Esophagus squamous epithelium (tissue), 5 donors: ENCODE measurements around the gene ST6GAL1. TPM values are rescaled to one million over a fixed set of nuclear protein-coding genes. Genes with fewer than 3 reads are reported as not detected.

ENCODE experiments used
- DNase-seq: peaks from one replicate; lab custom pipeline; 2025; lab: John Stamatoyannopoulos, UW
- H3K27ac ChIP-seq, 4 donors: fragments of 200-600 bp; sonication (generic); one replicate each; pipeline ENCODE4 v1.5.1; 2016 to 2019; ENCODE audit warnings: mild to moderate bottlenecking in 1 of 4
- H3K27me3 ChIP-seq, 4 donors: fragments of 200-600 bp; sonication (generic); 1 replicate in 3 of 4; 2 replicates in 1 of 4; pipeline versions ENCODE4 v1.5.1 to v1.6.0; 2017 to 2021; ENCODE audit warnings: antibody characterized with exemption in 1 of 4
- H3K36me3 ChIP-seq, 3 donors: fragments of 200-600 bp; sonication (generic); one replicate each; pipeline ENCODE4 v1.5.1; 2016 to 2019
- H3K4me1 ChIP-seq, 3 donors: fragments of 200-600 bp; sonication (generic); one replicate each; pipeline ENCODE4 v1.5.1; 2017 to 2019
- H3K4me3 ChIP-seq, 4 donors: fragments of 200-600 bp; sonication (generic); 1 replicate in 3 of 4; 2 replicates in 1 of 4; pipeline ENCODE4 v1.5.1; 2016 to 2019; ENCODE audit warnings: mild to moderate bottlenecking in 2 of 4, moderate library complexity in 1 of 4
- H3K9me3 ChIP-seq, 3 donors: fragments of 200-600 bp; sonication (generic); one replicate each; pipeline ENCODE4 v1.5.1; 2016 to 2019
- POLR2A ChIP-seq, 4 donors: fragments of 450-650 bp; IDR thresholded peaks; one replicate each; pipeline ENCODE4 v1.6.1; 2017; ENCODE audit warnings: antibody characterized with exemption in 4 of 4, mild to moderate bottlenecking in 4 of 4, moderate library complexity in 3 of 4
- WGBS, 2 donors: methylation state at CpG; one replicate each; pipeline ENCODE4 v1.1.5; 2018; 5-methylcytosine and 5-hydroxymethylcytosine counted together
- intact Hi-C: fragments of 100-400 bp; cut with DNase I; formaldehyde crosslinking; loops from one replicate; pipeline ENCODE4 v1.15.0; 2022
- total RNA-seq, 4 donors: library from RNA; depleted of rRNA; stranded (reverse); fragments of >200 nt; gene quantifications; one replicate each; pipeline ENCODE4 v1.1.0, GENCODE V29; 2016
- TF ChIP-seq, protein P1 (sequence below), 6 experiments: fragments of 450-650 bp in 4 of 6; fragments of 200-600 bp in 2 of 6; sonication (generic) in 2 of 6; IDR thresholded peaks; one replicate each; pipeline ENCODE4 v1.5.1; 2016 to 2019; ENCODE audit warnings: antibody characterized with exemption in 6 of 6, mild to moderate bottlenecking in 4 of 6, moderate library complexity in 4 of 6
- donor health status: DM: yes; HTN: yes; CAD: no.

The ST6GAL1 gene
- total RNA-seq, 4 donors from 2014 or later: 6.0 to 44.2 (median 15.2) TPM

DNA sequence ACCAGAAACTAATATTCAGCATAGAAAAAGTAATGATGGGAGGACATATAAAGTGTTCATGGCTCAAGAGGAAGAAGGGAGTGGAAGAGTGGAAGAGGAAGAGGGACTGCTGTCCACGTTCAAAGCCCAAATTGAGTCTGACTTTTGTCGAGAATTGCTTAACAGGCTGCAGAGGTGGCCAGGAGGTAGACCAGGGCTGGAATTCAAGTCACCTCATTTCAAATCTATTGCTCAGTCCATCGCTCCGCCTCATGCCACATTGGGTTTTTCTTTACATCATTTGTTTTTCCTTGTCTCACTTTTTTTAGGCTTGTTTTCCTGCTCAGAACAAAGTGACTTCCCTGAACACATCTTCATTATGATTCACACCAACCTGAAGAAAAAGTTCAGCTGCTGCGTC lies 112.0 kb downstream of the ST6GAL1 start:
- WGBS, 2 donors: 74 to 90% methylated on average over 5 of the region's 5 CpGs
- Histone ChIP-seq H3K27ac (peak overlapping the region in 2 of 4 donors; percentile 23 to 30), H3K4me1 (peaks cover 0 to 27% (median 9%) of the 10 kb centered on the region in 3 donors)

DNA sequence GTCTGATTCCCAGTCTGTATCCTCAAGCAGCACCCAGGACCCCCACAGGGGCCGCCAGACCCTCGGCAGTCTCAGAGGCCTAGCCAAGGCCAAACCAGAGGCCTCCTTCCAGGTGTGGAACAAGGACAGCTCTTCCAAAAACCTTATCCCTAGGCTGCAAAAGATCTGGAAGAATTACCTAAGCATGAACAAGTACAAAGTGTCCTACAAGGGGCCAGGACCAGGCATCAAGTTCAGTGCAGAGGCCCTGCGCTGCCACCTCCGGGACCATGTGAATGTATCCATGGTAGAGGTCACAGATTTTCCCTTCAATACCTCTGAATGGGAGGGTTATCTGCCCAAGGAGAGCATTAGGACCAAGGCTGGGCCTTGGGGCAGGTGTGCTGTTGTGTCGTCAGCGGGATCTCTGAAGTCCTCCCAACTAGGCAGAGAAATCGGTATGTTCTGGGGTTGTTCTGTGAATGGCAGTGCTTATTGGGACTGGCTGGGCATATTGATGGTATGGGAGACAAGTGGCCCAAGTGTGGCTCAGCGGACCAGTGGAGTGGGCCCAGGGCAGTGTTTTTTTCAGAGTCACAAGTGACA lies 112.6 kb downstream of the ST6GAL1 start:
- H3K4me1 ChIP-seq: peaks cover 0 to 27% (median 9%) of the 10 kb centered on the region in 3 donors
- 72 to 86% methylated on average over 4 to 5 of the region's 8 CpGs for WGBS, 2 donors
- no peaks in the 10 kb centered on the region for H3K27me3 ChIP-seq
- no peak for DNase-seq
- TF ChIP-seq POLR2A (IDR thresholded peaks at IDR 0.05): no peak
- TF ChIP-seq, protein P1, sequence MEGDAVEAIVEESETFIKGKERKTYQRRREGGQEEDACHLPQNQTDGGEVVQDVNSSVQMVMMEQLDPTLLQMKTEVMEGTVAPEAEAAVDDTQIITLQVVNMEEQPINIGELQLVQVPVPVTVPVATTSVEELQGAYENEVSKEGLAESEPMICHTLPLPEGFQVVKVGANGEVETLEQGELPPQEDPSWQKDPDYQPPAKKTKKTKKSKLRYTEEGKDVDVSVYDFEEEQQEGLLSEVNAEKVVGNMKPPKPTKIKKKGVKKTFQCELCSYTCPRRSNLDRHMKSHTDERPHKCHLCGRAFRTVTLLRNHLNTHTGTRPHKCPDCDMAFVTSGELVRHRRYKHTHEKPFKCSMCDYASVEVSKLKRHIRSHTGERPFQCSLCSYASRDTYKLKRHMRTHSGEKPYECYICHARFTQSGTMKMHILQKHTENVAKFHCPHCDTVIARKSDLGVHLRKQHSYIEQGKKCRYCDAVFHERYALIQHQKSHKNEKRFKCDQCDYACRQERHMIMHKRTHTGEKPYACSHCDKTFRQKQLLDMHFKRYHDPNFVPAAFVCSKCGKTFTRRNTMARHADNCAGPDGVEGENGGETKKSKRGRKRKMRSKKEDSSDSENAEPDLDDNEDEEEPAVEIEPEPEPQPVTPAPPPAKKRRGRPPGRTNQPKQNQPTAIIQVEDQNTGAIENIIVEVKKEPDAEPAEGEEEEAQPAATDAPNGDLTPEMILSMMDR (IDR thresholded peaks at IDR 0.05): no peak
- peak overlapping the region in 2 of 4 donors; percentile 7 to 30 for H3K27ac ChIP-seq
- H3K9me3 ChIP-seq: no peaks in the 10 kb centered on the region
- H3K36me3 ChIP-seq: peaks cover 0 to 37% (median 0%) of the 10 kb centered on the region in 3 donors
- intact Hi-C loops: no loop called here
- no peak overlapping the region for H3K4me3 ChIP-seq

More for the DNA sequence above, 112.0 kb downstream of the ST6GAL1 start:
- no peak for DNase-seq
- peaks cover 0 to 37% (median 0%) of the 10 kb centered on the region in 3 donors for H3K36me3 ChIP-seq
- no peak for TF ChIP-seq POLR2A (IDR thresholded peaks at IDR 0.05)
- TF ChIP-seq, protein P1 (IDR thresholded peaks at IDR 0.05): no peak
- no peaks in the 10 kb centered on the region for H3K27me3 ChIP-seq
- H3K4me3 ChIP-seq: no peak overlapping the region
- intact Hi-C loops: no loop called here
- no peaks in the 10 kb centered on the region for H3K9me3 ChIP-seq

DNA sequence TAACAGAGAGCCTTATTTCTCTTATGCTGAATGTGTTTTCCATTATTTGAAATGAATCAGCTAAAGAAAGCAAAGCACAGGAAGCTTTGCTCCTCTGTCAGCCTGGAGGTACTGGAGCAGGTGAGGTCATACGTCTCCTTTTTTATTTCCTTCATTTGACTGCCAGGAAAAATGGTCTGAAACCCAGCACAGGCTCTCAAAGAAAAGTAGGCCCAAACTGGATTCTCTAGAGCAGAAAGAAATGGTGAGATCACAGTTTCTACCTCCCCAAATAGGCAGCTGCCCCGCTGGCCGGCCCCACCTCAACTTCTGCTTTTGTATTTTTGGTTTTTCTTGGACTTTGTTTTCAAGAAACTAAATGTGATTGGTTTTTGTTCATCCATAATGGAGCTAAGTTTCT lies 113.9 kb downstream of the ST6GAL1 start:
- Histone ChIP-seq H3K27me3 (no peaks in the 10 kb centered on the region), H3K36me3 (peaks cover 0 to 29% (median 0%) of the 10 kb centered on the region in 3 donors), H3K27ac (peak overlapping the region in 2 of 4 donors; percentile 26 to 51), H3K9me3 (no peaks in the 10 kb centered on the region), H3K4me1 (peaks cover 0 to 27% (median 9%) of the 10 kb centered on the region in 3 donors), H3K4me3 (no peak overlapping the region)
- TF ChIP-seq POLR2A (IDR thresholded peaks at IDR 0.05): no peak
- TF ChIP-seq, protein P1 (IDR thresholded peaks at IDR 0.05): no peak
- 55 to 65% methylated on average over 3 of the region's 3 CpGs for WGBS, 2 donors
- intact Hi-C loops: no loop called here
- no peak for DNase-seq

DNA sequence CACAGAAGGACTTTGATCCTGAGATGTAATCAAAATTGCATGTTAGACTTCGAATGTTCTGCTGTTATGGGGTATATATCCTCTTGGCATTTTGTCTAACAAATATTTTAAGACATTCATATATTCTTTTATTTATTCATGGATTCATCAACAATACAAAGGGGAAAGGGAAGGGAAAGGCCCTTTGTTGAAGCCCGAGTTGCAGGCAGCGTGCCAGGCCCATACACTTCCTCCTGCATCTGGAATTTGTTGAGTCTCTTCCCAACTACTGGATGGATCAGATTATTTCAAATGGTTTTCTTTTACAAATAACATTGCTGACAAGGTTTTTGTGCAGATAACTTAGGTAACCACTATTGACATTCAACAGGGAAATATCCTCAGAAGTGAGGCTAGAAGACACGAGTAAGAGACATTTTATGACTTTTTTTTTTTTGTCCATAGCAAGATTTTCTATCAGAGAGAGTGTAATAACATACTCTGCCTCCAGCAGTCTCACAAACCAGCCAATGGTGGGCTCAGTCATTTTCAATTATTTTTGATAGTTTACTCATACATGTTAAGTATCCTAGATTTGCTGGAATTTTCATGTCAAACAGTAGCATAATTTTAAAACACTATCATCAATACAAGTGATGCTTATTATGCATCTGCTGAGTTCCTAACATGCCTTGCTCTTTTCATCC lies 114.7 kb downstream of the ST6GAL1 start:
- Histone ChIP-seq H3K9me3 (no peaks in the 10 kb centered on the region), H3K27ac (peak overlapping the region in 1 of 4 donors; percentile 51), H3K27me3 (no peaks in the 10 kb centered on the region), H3K4me3 (no peak overlapping the region), H3K4me1 (peaks cover 0 to 27% (median 9%) of the 10 kb centered on the region in 3 donors), H3K36me3 (peaks cover 0 to 21% (median 0%) of the 10 kb centered on the region in 3 donors)
- intact Hi-C loops: no loop called here
- TF ChIP-seq POLR2A (IDR thresholded peaks at IDR 0.05): no peak
- 43 to 51% methylated on average over 4 of the region's 4 CpGs for WGBS, 2 donors
- DNase-seq: no peak

DNA sequence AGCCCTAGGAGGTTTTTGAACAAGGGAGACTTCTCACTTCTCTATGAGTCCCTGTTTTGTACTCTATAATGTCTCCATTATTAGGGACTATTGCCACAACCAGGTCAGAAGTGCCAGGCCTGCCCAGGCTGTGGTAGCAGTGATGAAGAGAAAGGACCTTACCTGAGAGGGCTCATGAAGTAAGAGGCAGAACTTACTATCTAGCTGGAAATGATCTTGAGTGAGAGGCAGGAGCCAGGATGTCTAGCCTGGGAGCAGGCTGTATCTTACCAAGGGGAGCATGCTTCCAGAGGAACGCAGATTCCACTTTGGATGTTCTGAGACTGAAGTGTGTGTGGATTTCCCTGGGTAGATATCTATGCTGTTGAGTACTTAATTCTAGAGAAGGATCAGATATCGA lies 115.7 kb downstream of the ST6GAL1 start:
- 93 to 100% methylated on average over 2 of the region's 2 CpGs for WGBS, 2 donors
- Histone ChIP-seq H3K4me3 (no peak overlapping the region), H3K4me1 (peaks cover 0 to 27% (median 9%) of the 10 kb centered on the region in 3 donors), H3K27ac (no peak overlapping the region), H3K27me3 (no peaks in the 10 kb centered on the region), H3K36me3 (peaks cover 0 to 13% (median 0%) of the 10 kb centered on the region in 3 donors), H3K9me3 (no peaks in the 10 kb centered on the region)
- no peak for DNase-seq
- no peak for TF ChIP-seq POLR2A (IDR thresholded peaks at IDR 0.05)
- TF ChIP-seq, protein P1 (IDR thresholded peaks at IDR 0.05): no peak
- intact Hi-C loops: no loop called here
